ENCODE measurements around the gene CDH11.

CDH11 gene

DNA sequence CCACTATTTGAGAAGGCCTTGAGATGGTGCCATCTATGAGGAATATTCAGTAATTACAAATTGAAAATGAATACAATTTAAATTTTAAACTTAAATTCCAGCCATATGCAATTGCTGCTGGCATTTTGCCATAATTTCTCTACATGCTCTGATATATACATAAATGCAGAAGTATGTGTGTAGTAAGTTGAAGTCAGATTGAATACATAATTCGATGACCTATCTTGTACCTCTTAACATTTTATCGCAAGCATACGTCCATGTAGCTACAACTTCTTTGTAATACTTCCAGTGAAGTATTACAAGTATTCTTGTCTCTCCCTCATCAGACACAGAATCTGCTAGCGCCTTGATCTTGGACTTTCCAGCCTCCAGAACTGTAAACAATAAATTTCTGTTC, 26.0 kb downstream of the CDH11 start:
- Histone ChIP-seq H3K27ac (ENCODE audit: low read length) (no peak overlapping the region), H3K27me3 (ENCODE audit: low read depth, low read length) (no peaks in the 10 kb centered on the region), H3K4me1 (ENCODE audit: control insufficient read depth in 1 of 2, insufficient read depth in 2 of 2, low read length in 2 of 2) (no peaks in the 10 kb centered on the region), H3K4me3 (ENCODE audit: low read depth in 1 of 2, low read length in 2 of 2) (no peak overlapping the region), H3K9me3 (ENCODE audit: control insufficient read depth in 1 of 2, low read length in 2 of 2) (no peaks in the 10 kb centered on the region), H3K36me3 (ENCODE audit: control insufficient read depth in 1 of 2, insufficient read depth in 2 of 2, low read length in 2 of 2) (no peaks in the 10 kb centered on the region)

DNA sequence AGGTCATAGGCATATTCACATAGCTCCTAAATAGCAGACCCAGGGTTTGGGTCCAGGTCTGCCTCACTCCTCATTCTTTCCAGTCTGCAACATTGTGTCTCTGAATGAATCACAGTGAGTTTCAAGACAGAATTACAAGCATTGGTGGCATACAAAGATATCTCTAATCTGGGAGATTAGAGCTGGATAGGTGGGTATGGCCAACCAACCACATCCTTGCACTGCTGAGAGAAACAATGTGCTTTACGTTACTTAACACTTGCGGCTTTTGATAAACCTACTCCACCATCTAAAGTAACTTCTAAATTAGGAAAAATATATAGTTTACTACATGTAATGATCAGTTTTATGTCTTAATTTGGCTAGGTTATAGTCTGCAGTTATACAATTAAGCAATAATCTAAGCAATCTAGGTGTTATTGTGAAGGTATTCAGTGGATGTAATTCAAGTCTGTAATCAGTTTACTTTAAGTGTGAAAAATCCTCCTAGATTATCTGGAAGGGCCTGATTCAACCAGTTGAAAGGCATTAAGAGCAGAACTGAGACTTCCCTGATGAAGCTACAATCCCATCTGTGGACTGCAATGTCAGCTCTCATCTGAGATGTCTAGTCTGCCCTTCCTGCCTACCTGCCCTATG, 26.7 kb downstream of the CDH11 start:
- no peak overlapping the region for H3K27ac ChIP-seq (ENCODE audit: low read length)

DNA sequence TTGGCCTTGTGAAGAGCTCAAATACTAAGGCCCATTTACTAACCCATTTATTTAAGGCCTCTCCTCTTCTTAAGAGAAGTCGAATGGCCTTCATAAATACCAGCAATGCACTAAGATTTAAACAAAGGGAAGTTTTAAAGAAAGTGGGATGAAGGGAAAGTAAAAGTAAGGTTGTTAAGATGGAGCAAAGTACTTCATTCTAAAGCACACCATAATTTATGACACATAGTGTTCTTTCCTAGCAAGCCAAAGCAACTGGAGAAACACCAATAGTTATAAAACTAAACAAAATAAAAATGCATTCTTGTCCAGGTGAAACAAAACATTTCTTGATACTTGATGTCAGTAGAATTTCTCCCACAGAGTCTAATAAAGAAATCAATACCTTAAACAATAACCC, 27.9 kb downstream of the CDH11 start:
- Histone ChIP-seq H3K36me3 (ENCODE audit: control insufficient read depth in 1 of 2, insufficient read depth in 2 of 2, low read length in 2 of 2) (no peaks in the 10 kb centered on the region), H3K4me3 (ENCODE audit: low read depth in 1 of 2, low read length in 2 of 2) (no peak overlapping the region), H3K27ac (ENCODE audit: low read length) (no peak overlapping the region), H3K9me3 (ENCODE audit: control insufficient read depth in 1 of 2, low read length in 2 of 2) (no peaks in the 10 kb centered on the region), H3K4me1 (ENCODE audit: control insufficient read depth in 1 of 2, insufficient read depth in 2 of 2, low read length in 2 of 2) (no peaks in the 10 kb centered on the region), H3K27me3 (ENCODE audit: low read depth, low read length) (no peaks in the 10 kb centered on the region)

More for the DNA sequence above, 26.7 kb downstream of the CDH11 start:
- no peaks in the 10 kb centered on the region for H3K27me3 ChIP-seq (ENCODE audit: low read depth, low read length)
- no peaks in the 10 kb centered on the region for H3K36me3 ChIP-seq (ENCODE audit: control insufficient read depth in 1 of 2, insufficient read depth in 2 of 2, low read length in 2 of 2)
- H3K4me1 ChIP-seq (ENCODE audit: control insufficient read depth in 1 of 2, insufficient read depth in 2 of 2, low read length in 2 of 2), result no peaks in the 10 kb centered on the region
- no peaks in the 10 kb centered on the region for H3K9me3 ChIP-seq (ENCODE audit: control insufficient read depth in 1 of 2, low read length in 2 of 2)
- no peak overlapping the region for H3K4me3 ChIP-seq (ENCODE audit: low read depth in 1 of 2, low read length in 2 of 2)

- Histone ChIP-seq H3K27ac (ENCODE audit: low read length) (no peak overlapping the region), H3K9me3 (ENCODE audit: control insufficient read depth in 1 of 2, low read length in 2 of 2) (no peaks in the 10 kb centered on the region), H3K4me3 (ENCODE audit: low read depth in 1 of 2, low read length in 2 of 2) (no peak overlapping the region), H3K36me3 (ENCODE audit: control insufficient read depth in 1 of 2, insufficient read depth in 2 of 2, low read length in 2 of 2) (no peaks in the 10 kb centered on the region), H3K27me3 (ENCODE audit: low read depth, low read length) (no peaks in the 10 kb centered on the region), H3K4me1 (ENCODE audit: control insufficient read depth in 1 of 2, insufficient read depth in 2 of 2, low read length in 2 of 2) (peaks cover 0 to 8% of the 10 kb centered on the region in 2 donors)
These were observed 38.6 kb downstream of the CDH11 start for GRCh38 chr16:65083164-65083857.

- no peak overlapping the region for H3K4me3 ChIP-seq (ENCODE audit: low read depth in 1 of 2, low read length in 2 of 2)
- H3K36me3 ChIP-seq (ENCODE audit: control insufficient read depth in 1 of 2, insufficient read depth in 2 of 2, low read length in 2 of 2), result no peaks in the 10 kb centered on the region
- H3K27ac ChIP-seq (ENCODE audit: low read length), result no peak overlapping the region
- H3K27me3 ChIP-seq (ENCODE audit: low read depth, low read length), result no peaks in the 10 kb centered on the region
- no peaks in the 10 kb centered on the region for H3K9me3 ChIP-seq (ENCODE audit: control insufficient read depth in 1 of 2, low read length in 2 of 2)
- H3K4me1 ChIP-seq (ENCODE audit: control insufficient read depth in 1 of 2, insufficient read depth in 2 of 2, low read length in 2 of 2), result peaks cover 0 to 8% of the 10 kb centered on the region in 2 donors
These were observed 42.3 kb downstream of the CDH11 start for GRCh38 chr16:65079549-65079948.

- no peaks in the 10 kb centered on the region for H3K9me3 ChIP-seq (ENCODE audit: control insufficient read depth in 1 of 2, low read length in 2 of 2)
- no peaks in the 10 kb centered on the region for H3K36me3 ChIP-seq (ENCODE audit: control insufficient read depth in 1 of 2, insufficient read depth in 2 of 2, low read length in 2 of 2)
- H3K4me1 ChIP-seq (ENCODE audit: control insufficient read depth in 1 of 2, insufficient read depth in 2 of 2, low read length in 2 of 2), result peaks cover 0 to 12% of the 10 kb centered on the region in 2 donors
- H3K27me3 ChIP-seq (ENCODE audit: low read depth, low read length), result no peaks in the 10 kb centered on the region
- H3K27ac ChIP-seq (ENCODE audit: low read length), result no peak overlapping the region
- no peak overlapping the region for H3K4me3 ChIP-seq (ENCODE audit: low read depth in 1 of 2, low read length in 2 of 2)
These were observed 44.7 kb downstream of the CDH11 start for GRCh38 chr16:65077181-65077580.

DNA sequence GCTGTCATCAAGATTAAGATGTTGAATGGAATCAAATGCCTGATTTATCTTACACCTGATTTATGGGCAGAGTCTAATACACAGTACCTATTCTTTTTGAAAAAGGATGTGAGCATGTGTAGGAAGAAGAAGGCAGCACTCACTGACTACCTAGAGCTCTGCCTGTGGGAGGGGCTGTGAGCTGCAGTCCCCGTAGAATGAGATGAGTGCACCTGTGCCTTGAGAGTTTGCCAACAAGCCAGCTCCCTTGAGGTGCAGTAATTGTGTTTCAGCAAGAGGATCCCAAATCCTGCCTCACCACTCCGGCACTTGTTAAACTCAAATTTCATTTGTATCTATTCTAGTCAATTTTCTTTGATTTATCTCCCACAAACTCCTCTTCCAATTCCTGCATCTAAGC, 46.0 kb downstream of the CDH11 start:
- Histone ChIP-seq H3K4me1 (ENCODE audit: control insufficient read depth in 1 of 2, insufficient read depth in 2 of 2, low read length in 2 of 2) (peaks cover 3 to 16% of the 10 kb centered on the region in 2 donors), H3K9me3 (ENCODE audit: control insufficient read depth in 1 of 2, low read length in 2 of 2) (no peaks in the 10 kb centered on the region), H3K27me3 (ENCODE audit: low read depth, low read length) (no peaks in the 10 kb centered on the region), H3K27ac (ENCODE audit: low read length) (no peak overlapping the region), H3K4me3 (ENCODE audit: low read depth in 1 of 2, low read length in 2 of 2) (no peak overlapping the region), H3K36me3 (ENCODE audit: control insufficient read depth in 1 of 2, insufficient read depth in 2 of 2, low read length in 2 of 2) (no peaks in the 10 kb centered on the region)

- peak overlapping the region; percentile 89 for H3K27ac ChIP-seq (ENCODE audit: low read length)
- H3K4me3 ChIP-seq (ENCODE audit: low read depth in 1 of 2, low read length in 2 of 2), result peak overlapping the region; percentile 16 to 34
These were observed 50.2 kb downstream of the CDH11 start for GRCh38 chr16:65071433-65072311.

DNA sequence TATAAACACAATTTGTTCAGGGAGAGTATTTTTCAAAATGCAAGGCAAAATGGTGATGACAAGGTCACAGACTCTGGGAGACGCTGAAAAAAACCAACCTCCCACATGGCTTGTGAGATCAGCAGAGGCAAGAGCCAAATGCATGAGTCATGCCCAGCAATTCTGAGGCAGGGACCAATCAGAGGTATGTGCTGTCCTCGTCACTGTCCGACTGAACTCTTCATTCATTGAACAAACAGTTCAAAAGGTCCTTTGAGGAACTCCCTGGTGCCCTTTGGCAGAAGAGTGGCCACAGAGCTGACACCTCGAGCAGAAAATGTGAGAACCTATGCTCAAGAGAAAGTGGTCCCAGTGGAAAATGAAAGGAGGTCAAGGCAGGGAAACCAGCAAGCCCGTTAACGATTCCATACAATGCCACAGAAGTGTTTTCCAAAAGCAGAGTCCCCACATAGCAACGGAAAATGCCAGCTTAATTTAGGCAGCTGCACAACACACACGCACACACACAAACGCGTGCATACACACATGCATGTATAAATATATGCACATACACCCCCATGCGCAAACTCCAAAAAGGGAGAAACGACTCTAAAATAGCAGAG, 50.9 kb downstream of the CDH11 start:
- peak overlapping the region; percentile 16 to 34 for H3K4me3 ChIP-seq (ENCODE audit: low read depth in 1 of 2, low read length in 2 of 2)

More at GRCh38 chr16:65071433-65072311, 50.2 kb downstream of the CDH11 start:
- Histone ChIP-seq H3K36me3 (ENCODE audit: control insufficient read depth in 1 of 2, insufficient read depth in 2 of 2, low read length in 2 of 2) (peaks cover 0 to 3% of the 10 kb centered on the region in 2 donors), H3K9me3 (ENCODE audit: control insufficient read depth in 1 of 2, low read length in 2 of 2) (no peaks in the 10 kb centered on the region), H3K27me3 (ENCODE audit: low read depth, low read length) (no peaks in the 10 kb centered on the region), H3K4me1 (ENCODE audit: control insufficient read depth in 1 of 2, insufficient read depth in 2 of 2, low read length in 2 of 2) (peaks cover 7 to 8% of the 10 kb centered on the region in 2 donors)

DNA sequence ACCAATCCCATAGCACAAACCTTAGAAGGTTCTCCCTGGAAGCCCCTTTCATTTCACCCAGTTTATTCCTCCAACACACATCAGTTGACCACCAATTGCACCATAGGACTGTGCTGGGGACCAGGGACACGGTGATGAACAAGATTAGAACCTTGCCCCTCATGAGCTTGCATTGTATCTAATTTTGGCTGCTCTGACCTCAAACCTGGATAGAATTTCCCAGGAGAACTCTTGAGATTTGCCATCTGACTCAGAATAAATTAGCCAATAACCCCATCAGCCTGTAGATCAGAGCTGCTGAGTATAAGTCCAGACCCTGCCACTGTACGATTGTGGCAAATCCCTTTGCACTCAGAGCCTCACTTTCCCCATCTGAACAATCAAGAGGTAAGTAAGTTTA, 52.1 kb downstream of the CDH11 start:
- Histone ChIP-seq H3K9me3 (ENCODE audit: control insufficient read depth in 1 of 2, low read length in 2 of 2) (no peaks in the 10 kb centered on the region), H3K27ac (ENCODE audit: low read length) (peak overlapping the region; percentile 52), H3K4me3 (ENCODE audit: low read depth in 1 of 2, low read length in 2 of 2) (no peak overlapping the region), H3K27me3 (ENCODE audit: low read depth, low read length) (no peaks in the 10 kb centered on the region), H3K36me3 (ENCODE audit: control insufficient read depth in 1 of 2, insufficient read depth in 2 of 2, low read length in 2 of 2) (peaks cover 0 to 3% of the 10 kb centered on the region in 2 donors), H3K4me1 (ENCODE audit: control insufficient read depth in 1 of 2, insufficient read depth in 2 of 2, low read length in 2 of 2) (peaks cover 7 to 14% of the 10 kb centered on the region in 2 donors)

More for the DNA sequence above, 50.9 kb downstream of the CDH11 start:
- peak overlapping the region; percentile 89 for H3K27ac ChIP-seq (ENCODE audit: low read length)
- no peaks in the 10 kb centered on the region for H3K9me3 ChIP-seq (ENCODE audit: control insufficient read depth in 1 of 2, low read length in 2 of 2)
- H3K27me3 ChIP-seq (ENCODE audit: low read depth, low read length), result no peaks in the 10 kb centered on the region
- peaks cover 7 to 8% of the 10 kb centered on the region in 2 donors for H3K4me1 ChIP-seq (ENCODE audit: control insufficient read depth in 1 of 2, insufficient read depth in 2 of 2, low read length in 2 of 2)
- peaks cover 0 to 3% of the 10 kb centered on the region in 2 donors for H3K36me3 ChIP-seq (ENCODE audit: control insufficient read depth in 1 of 2, insufficient read depth in 2 of 2, low read length in 2 of 2)

GRCh38 chr16:65069065-65069464, 52.8 kb downstream of the CDH11 start:
- H3K4me1 ChIP-seq (ENCODE audit: control insufficient read depth in 1 of 2, insufficient read depth in 2 of 2, low read length in 2 of 2), result peaks cover 7 to 14% of the 10 kb centered on the region in 2 donors
- peaks cover 0 to 3% of the 10 kb centered on the region in 2 donors for H3K36me3 ChIP-seq (ENCODE audit: control insufficient read depth in 1 of 2, insufficient read depth in 2 of 2, low read length in 2 of 2)
- H3K27me3 ChIP-seq (ENCODE audit: low read depth, low read length), result no peaks in the 10 kb centered on the region
- H3K4me3 ChIP-seq (ENCODE audit: low read depth in 1 of 2, low read length in 2 of 2), result no peak overlapping the region
- no peak overlapping the region for H3K27ac ChIP-seq (ENCODE audit: low read length)
- H3K9me3 ChIP-seq (ENCODE audit: control insufficient read depth in 1 of 2, low read length in 2 of 2), result no peaks in the 10 kb centered on the region

Data from muscle layer of duodenum (tissue), 2 donors.